ENCODE results near the gene DPYSL3.

GRCh38 chr5:147445090-147445489 lies 64.8 kb downstream of the DPYSL3 start:
- TF ChIP-seq EZH2 (IDR thresholded peaks at IDR 0.05) (no peak), CTCF (IDR thresholded peaks at IDR 0.05) (no peak), EZH2phosphoT487 (IDR thresholded peaks at IDR 0.05) (no peak)

All from neural progenitor cell (in vitro differentiated cells).